Dendritic cell treated with granulocyte-macrophage colony-stimulating factor and Interleukin-4, amounts not matched to agents 40 ng/mL and 50 ng/mL, for 4 days (primary cell): ENCODE data around the gene CTNNBL1.
A peak's percentile ranks its signal among the peaks of the same experiment; 100 is the strongest.

Experiments
- H3K27ac Mint-ChIP-seq: one replicate; pipeline ENCODE4 v1.8.0; 2022; ENCODE audit warnings: mild to moderate bottlenecking, mixed read lengths
- H3K27me3 Mint-ChIP-seq: one replicate; pipeline ENCODE4 v1.8.0; 2022; ENCODE audit warnings: mild to moderate bottlenecking, mixed read lengths
- H3K36me3 Mint-ChIP-seq: one replicate; pipeline ENCODE4 v1.8.0; 2022; ENCODE audit warnings: low read depth, mixed read lengths
- H3K4me1 Mint-ChIP-seq: one replicate; pipeline ENCODE4 v1.8.0; 2022; ENCODE audit warnings: low read depth, mixed read lengths
- H3K4me3 Mint-ChIP-seq: one replicate; pipeline ENCODE4 v1.8.0; 2022; ENCODE audit warnings: mild to moderate bottlenecking, moderate library complexity, mixed read lengths
- H3K9me3 Mint-ChIP-seq: one replicate; pipeline ENCODE4 v1.8.0; 2022; ENCODE audit warnings: mixed read lengths
- intact Hi-C: fragments of 100-400 bp; cut with micrococcal nuclease; formaldehyde crosslinking; loops from one replicate; pipeline ENCODE4 v1.15.0; 2022

Gene CTNNBL1

GRCh38 chr20:37870294-37870693 lies 176.5 kb downstream of the CTNNBL1 start:
- Mint-ChIP-seq H3K9me3 (no peaks in the 10 kb centered on the region), H3K27me3 (no peaks in the 10 kb centered on the region), H3K4me3 (no peak overlapping the region), H3K27ac (peak overlapping the region; percentile 0), H3K36me3 (peaks cover 77% of the 10 kb centered on the region), H3K4me1 (peaks cover 20% of the 10 kb centered on the region)
- intact Hi-C loops, result no loop called here

- no peak overlapping the region for H3K4me3 Mint-ChIP-seq
- peaks cover 68% of the 10 kb centered on the region for H3K36me3 Mint-ChIP-seq
- no peaks in the 10 kb centered on the region for H3K27me3 Mint-ChIP-seq
- H3K4me1 Mint-ChIP-seq, result peaks cover 20% of the 10 kb centered on the region
- H3K9me3 Mint-ChIP-seq, result no peaks in the 10 kb centered on the region
- H3K27ac Mint-ChIP-seq, result no peak overlapping the region
- intact Hi-C loops, result no loop called here
Measured at GRCh38 chr20:37871751-37872150, 177.9 kb downstream of the CTNNBL1 start.

GRCh38 chr20:37872161-37872560 lies 178.3 kb downstream of the CTNNBL1 start:
- peaks cover 20% of the 10 kb centered on the region for H3K4me1 Mint-ChIP-seq
- no peak overlapping the region for H3K27ac Mint-ChIP-seq
- intact Hi-C loops, result no loop called here
- H3K36me3 Mint-ChIP-seq, result peaks cover 64% of the 10 kb centered on the region
- no peaks in the 10 kb centered on the region for H3K27me3 Mint-ChIP-seq
- H3K4me3 Mint-ChIP-seq, result no peak overlapping the region
- no peaks in the 10 kb centered on the region for H3K9me3 Mint-ChIP-seq

- Mint-ChIP-seq H3K9me3 (no peaks in the 10 kb centered on the region), H3K27ac (no peak overlapping the region), H3K36me3 (peaks cover 57% of the 10 kb centered on the region), H3K4me3 (no peak overlapping the region), H3K4me1 (peaks cover 14% of the 10 kb centered on the region), H3K27me3 (no peaks in the 10 kb centered on the region)
- intact Hi-C loops, result no loop called here
Measured at GRCh38 chr20:37873884-37874283, 180.1 kb downstream of the CTNNBL1 start.

GRCh38 chr20:37875460-37876175 lies 181.8 kb downstream of the CTNNBL1 start:
- no peaks in the 10 kb centered on the region for H3K27me3 Mint-ChIP-seq
- H3K9me3 Mint-ChIP-seq, result no peaks in the 10 kb centered on the region
- H3K27ac Mint-ChIP-seq, result no peak overlapping the region
- intact Hi-C loops, result no loop called here
- no peaks in the 10 kb centered on the region for H3K4me1 Mint-ChIP-seq
- H3K36me3 Mint-ChIP-seq, result peaks cover 42% of the 10 kb centered on the region
- no peak overlapping the region for H3K4me3 Mint-ChIP-seq

- Mint-ChIP-seq H3K4me3 (no peak overlapping the region), H3K27me3 (no peaks in the 10 kb centered on the region), H3K4me1 (no peaks in the 10 kb centered on the region), H3K36me3 (peaks cover 29% of the 10 kb centered on the region), H3K27ac (no peak overlapping the region), H3K9me3 (no peaks in the 10 kb centered on the region)
- intact Hi-C loops, result no loop called here
Measured at GRCh38 chr20:37876863-37877262, 183.0 kb downstream of the CTNNBL1 start.

- Mint-ChIP-seq H3K9me3 (no peaks in the 10 kb centered on the region), H3K27me3 (peaks cover under 1% of the 10 kb centered on the region), H3K4me3 (no peak overlapping the region), H3K4me1 (no peaks in the 10 kb centered on the region), H3K27ac (no peak overlapping the region), H3K36me3 (peaks cover 17% of the 10 kb centered on the region)
- intact Hi-C loops, result no loop called here
Measured at GRCh38 chr20:37877832-37878772, 184.3 kb downstream of the CTNNBL1 start.

GRCh38 chr20:37878835-37879599 lies 185.2 kb downstream of the CTNNBL1 start:
- Mint-ChIP-seq H3K27me3 (peaks cover 2% of the 10 kb centered on the region), H3K4me1 (no peaks in the 10 kb centered on the region), H3K27ac (no peak overlapping the region), H3K9me3 (no peaks in the 10 kb centered on the region), H3K4me3 (no peak overlapping the region), H3K36me3 (peaks cover 8% of the 10 kb centered on the region)
- intact Hi-C loops, result no loop called here

GRCh38 chr20:37879843-37880242 lies 186.0 kb downstream of the CTNNBL1 start:
- Mint-ChIP-seq H3K9me3 (no peaks in the 10 kb centered on the region), H3K36me3 (no peaks in the 10 kb centered on the region), H3K4me1 (no peaks in the 10 kb centered on the region), H3K4me3 (no peak overlapping the region), H3K27me3 (peaks cover 2% of the 10 kb centered on the region), H3K27ac (no peak overlapping the region)
- intact Hi-C loops, result no loop called here

GRCh38 chr20:37880726-37881591 lies 187.1 kb downstream of the CTNNBL1 start:
- Mint-ChIP-seq H3K4me3 (no peak overlapping the region), H3K36me3 (no peaks in the 10 kb centered on the region), H3K27me3 (peaks cover 2% of the 10 kb centered on the region), H3K4me1 (no peaks in the 10 kb centered on the region), H3K9me3 (no peaks in the 10 kb centered on the region), H3K27ac (no peak overlapping the region)
- intact Hi-C loops, result no loop called here

- peaks cover 2% of the 10 kb centered on the region for H3K27me3 Mint-ChIP-seq
- no peaks in the 10 kb centered on the region for H3K4me1 Mint-ChIP-seq
- no peak overlapping the region for H3K4me3 Mint-ChIP-seq
- no peaks in the 10 kb centered on the region for H3K36me3 Mint-ChIP-seq
- intact Hi-C loops, result no loop called here
- H3K9me3 Mint-ChIP-seq, result no peaks in the 10 kb centered on the region
- no peak overlapping the region for H3K27ac Mint-ChIP-seq
Measured at GRCh38 chr20:37881601-37882343, 187.9 kb downstream of the CTNNBL1 start.

GRCh38 chr20:37882961-37883712 lies 189.3 kb downstream of the CTNNBL1 start:
- no peaks in the 10 kb centered on the region for H3K9me3 Mint-ChIP-seq
- no peaks in the 10 kb centered on the region for H3K4me1 Mint-ChIP-seq
- H3K4me3 Mint-ChIP-seq, result no peak overlapping the region
- H3K36me3 Mint-ChIP-seq, result no peaks in the 10 kb centered on the region
- no peak overlapping the region for H3K27ac Mint-ChIP-seq
- intact Hi-C loops, result no loop called here
- peaks cover 2% of the 10 kb centered on the region for H3K27me3 Mint-ChIP-seq
